Heart left ventricle (tissue), 16 donors: ENCODE results near the gene PPT1. TPM values are rescaled to one million over a fixed set of nuclear protein-coding genes. Genes with fewer than 3 reads are reported as not detected.

Experiments used
- ATAC-seq, 4 donors: fragments of 200-7000 bp; cut with Tn5 transposase; one replicate each; pipeline ENCODE4 v1.9.1; 2020 to 2022; ENCODE audit warnings: moderate library complexity in 4 of 4, mild to moderate bottlenecking in 3 of 4, moderate number of reproducible peaks in 1 of 4
- DNase-seq, 5 donors: peaks; one replicate each; pipeline ENCODE4 v3.0.0-alpha.2; 2020
- H3K27ac ChIP-seq, 12 donors: fragments of 200-600 bp; sonication (generic) in 4 of 12; one replicate each; pipeline versions ENCODE4 v1.5.0 to v1.8.0; 2016 to 2022; ENCODE audit warnings: mild to moderate bottlenecking in 2 of 12
- H3K27me3 ChIP-seq, 9 donors: fragments of 200-600 bp; sonication (generic) in 2 of 9; one replicate each; pipeline versions ENCODE4 v1.5.1 to v1.8.0; 2016 to 2022; ENCODE audit warnings: mild to moderate bottlenecking in 3 of 9
- H3K36me3 ChIP-seq, 9 donors: fragments of 200-600 bp; sonication (generic) in 2 of 9; one replicate each; pipeline versions ENCODE4 v1.5.0 to v1.8.0; 2018 to 2022; ENCODE audit warnings: mild to moderate bottlenecking in 2 of 9
- H3K4me1 ChIP-seq, 12 donors: fragments of 200-600 bp; sonication (generic) in 4 of 12; one replicate each; pipeline versions ENCODE4 v1.5.0 to v1.8.0; 2016 to 2022; ENCODE audit warnings: mild to moderate bottlenecking in 3 of 12
- H3K4me3 ChIP-seq, 12 donors: fragments of 200-600 bp; sonication (generic) in 4 of 12; one replicate each; pipeline versions ENCODE4 v1.5.0 to v1.8.0; 2017 to 2022; ENCODE audit warnings: mild to moderate bottlenecking in 9 of 12, moderate library complexity in 4 of 12
- H3K9me3 ChIP-seq, 12 donors: fragments of 200-600 bp; sonication (generic) in 4 of 12; one replicate each; pipeline versions ENCODE4 v1.5.0 to v1.8.0; 2016 to 2022; ENCODE audit warnings: mild to moderate bottlenecking in 1 of 12
- POLR2A ChIP-seq, 2 donors: fragments of 450-650 bp; IDR thresholded peaks; one replicate each; pipeline ENCODE4 v1.6.1; 2017; ENCODE audit warnings: antibody characterized with exemption in 2 of 2, mild to moderate bottlenecking in 2 of 2, moderate library complexity in 2 of 2
- WGBS, 4 donors: extraction: QIAGEN DNeasy Blood & Tissue Kit in 2 of 4; methylation state at CpG; one replicate each; pipeline versions ENCODE4 v1.1.5 to v1.1.7; 2013 to 2018; 5-methylcytosine and 5-hydroxymethylcytosine counted together
- intact Hi-C, 10 donors: fragments of 100-400 bp; cut with DNase I; formaldehyde crosslinking; loops; one replicate each; pipeline versions ENCODE4 v1.11.1 to v1.14.2; 2022
- polyA plus RNA-seq, 2 donors: library from polyadenylated mRNA; stranded (reverse); fragments of 200-250 nt; gene quantifications; one replicate each; pipeline ENCODE4 v1.2.3, GENCODE V29; 2013
- total RNA-seq, 9 donors: library from RNA; depleted of rRNA in 2 of 9; stranded (reverse); fragments of >200 nt in 2 of 9; fragmentation: NEBNext Ultra II Directional in 3 of 9; extraction: Animal tissue kit (Norgen Biotek cat#: 25700) in 3 of 9; gene quantifications; one replicate each; pipeline versions ENCODE4 v1.1.0 to v1.2.4, GENCODE V29; 2016 to 2023
- TF ChIP-seq, protein P1 (sequence below), 12 donors: fragments of 200-600 bp; sonication (generic) in 4 of 12; IDR thresholded peaks; one replicate each; pipeline versions ENCODE4 v1.5.0 to v1.8.0; 2018 to 2022; ENCODE audit warnings: antibody characterized with exemption in 12 of 12, mild to moderate bottlenecking in 5 of 12
- donor health status: ischemic (EF 13 %, LVEDD 7.1; RV severe dilation, severe dysfunction).
- donor health status: healthy with polysubstance abuse.
- donor health status: DM: no; HTN: yes; CAD: no.
- donor health status: DM: no; HTN: no; CAD: no.
- donor health status: ischemic (EF 25% LVEDD 6.9; RV normal size, moderate dysfunction).
- donor health status: ischemic (EF 25% LVEDD 5.7; RV mildly dilated, moderate dysfunction).
- donor health status: healthy.
- donor health status: DM: yes; HTN: yes; CAD: no.
- donor health status: ischemic (EF 35%, LVEDD 5.7; RV mildly dilated, moderate dysfunction).
- donor health status: nonischemic (EF 11% LVEDD 7.7; RV severe dilation, severe dysfunction).
- donor health status: DM: yes; HTN: yes; CAD: no.
- donor health status: PGD.
- donor health status: ischemic (EF 29% LVEDD 5.4; RV normal size, mild dysfunction).
- donor health status: nonischemic (EF 23%, LVEDD 6.1; RV moderate dilation, normal function).

Gene PPT1
- total and polyA plus RNA-seq, 11 donors, result 22.8 to 106 (median 38.6) TPM

DNA sequence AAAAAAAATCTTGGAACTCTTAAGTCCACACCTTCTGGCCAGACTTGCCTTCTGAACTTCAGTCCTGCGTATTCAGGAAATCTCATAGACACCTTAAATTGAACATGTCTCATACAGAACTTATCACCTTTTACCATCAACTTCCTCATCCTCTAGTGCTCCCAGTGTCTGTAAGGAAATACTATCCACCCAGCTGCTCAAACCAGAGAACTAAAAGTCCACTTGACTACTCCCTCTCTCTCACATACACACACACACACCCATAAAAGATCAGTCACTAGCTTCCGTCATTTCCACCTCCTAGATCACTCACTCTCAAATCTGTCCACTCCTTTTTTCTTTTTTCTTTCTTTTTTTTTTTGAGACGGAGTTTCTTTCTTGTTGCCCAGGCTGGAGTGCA, 67.4 kb downstream of the PPT1 start:
- intact Hi-C loops, result loop anchor here in 7 of 10 donors (5.0 to 10.0 kb wide), 6 partner anchors 55 to 212 kb away; partner anchors contain the start of gene MYCL (in 1 of the 7)
- 61 to 77% (median 69%) methylated on average over 3 of the region's 3 CpGs for WGBS, 4 donors
- H3K27me3 ChIP-seq, result no peaks in the 10 kb centered on the region
- DNase-seq, result no peak
- no peak overlapping the region for H3K4me3 ChIP-seq
- ATAC-seq, result peak in 1 of 4 donors; percentile 30
- no peak for TF ChIP-seq POLR2A (IDR thresholded peaks at IDR 0.05)
- TF ChIP-seq, protein P1, sequence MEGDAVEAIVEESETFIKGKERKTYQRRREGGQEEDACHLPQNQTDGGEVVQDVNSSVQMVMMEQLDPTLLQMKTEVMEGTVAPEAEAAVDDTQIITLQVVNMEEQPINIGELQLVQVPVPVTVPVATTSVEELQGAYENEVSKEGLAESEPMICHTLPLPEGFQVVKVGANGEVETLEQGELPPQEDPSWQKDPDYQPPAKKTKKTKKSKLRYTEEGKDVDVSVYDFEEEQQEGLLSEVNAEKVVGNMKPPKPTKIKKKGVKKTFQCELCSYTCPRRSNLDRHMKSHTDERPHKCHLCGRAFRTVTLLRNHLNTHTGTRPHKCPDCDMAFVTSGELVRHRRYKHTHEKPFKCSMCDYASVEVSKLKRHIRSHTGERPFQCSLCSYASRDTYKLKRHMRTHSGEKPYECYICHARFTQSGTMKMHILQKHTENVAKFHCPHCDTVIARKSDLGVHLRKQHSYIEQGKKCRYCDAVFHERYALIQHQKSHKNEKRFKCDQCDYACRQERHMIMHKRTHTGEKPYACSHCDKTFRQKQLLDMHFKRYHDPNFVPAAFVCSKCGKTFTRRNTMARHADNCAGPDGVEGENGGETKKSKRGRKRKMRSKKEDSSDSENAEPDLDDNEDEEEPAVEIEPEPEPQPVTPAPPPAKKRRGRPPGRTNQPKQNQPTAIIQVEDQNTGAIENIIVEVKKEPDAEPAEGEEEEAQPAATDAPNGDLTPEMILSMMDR (IDR thresholded peaks at IDR 0.05), result no peak
- peaks cover 0 to 5% (median 0%) of the 10 kb centered on the region in 12 donors for H3K9me3 ChIP-seq
- H3K36me3 ChIP-seq, result no peaks in the 10 kb centered on the region
- H3K27ac ChIP-seq, result no peak overlapping the region
- H3K4me1 ChIP-seq, result peaks cover 0 to 27% (median 0%) of the 10 kb centered on the region in 12 donors

- intact Hi-C loops, result no loop called here
- Histone ChIP-seq H3K36me3 (no peaks in the 10 kb centered on the region), H3K4me1 (peaks cover 0 to 17% (median 0%) of the 10 kb centered on the region in 12 donors), H3K27ac (no peak overlapping the region), H3K9me3 (peaks cover 0 to 21% (median 2%) of the 10 kb centered on the region in 12 donors), H3K27me3 (no peaks in the 10 kb centered on the region), H3K4me3 (no peak overlapping the region)
- ATAC-seq (no peak), DNase-seq (no peak)
- TF ChIP-seq, protein P1 (IDR thresholded peaks at IDR 0.05), result no peak
- no peak for TF ChIP-seq POLR2A (IDR thresholded peaks at IDR 0.05)
These were observed 69.4 kb downstream of the PPT1 start for GRCh38 chr1:40027647-40028046.

GRCh38 chr1:40024671-40025070, 72.4 kb downstream of the PPT1 start:
- TF ChIP-seq, protein P1 (IDR thresholded peaks at IDR 0.05), result no peak
- no peak for TF ChIP-seq POLR2A (IDR thresholded peaks at IDR 0.05)
- Histone ChIP-seq H3K9me3 (peaks cover 0 to 21% (median 2%) of the 10 kb centered on the region in 12 donors), H3K4me1 (peaks cover 0 to 3% (median 0%) of the 10 kb centered on the region in 12 donors), H3K27me3 (no peaks in the 10 kb centered on the region), H3K27ac (no peak overlapping the region), H3K4me3 (no peak overlapping the region), H3K36me3 (no peaks in the 10 kb centered on the region)
- no peak for ATAC-seq
- DNase-seq, result no peak
- intact Hi-C loops, result no loop called here
- WGBS, 4 donors, result 59 to 72% (median 68%) methylated on average over 2 of the region's 2 CpGs

GRCh38 chr1:40023379-40023944, 73.6 kb downstream of the PPT1 start:
- DNase-seq, result no peak
- TF ChIP-seq, protein P1 (IDR thresholded peaks at IDR 0.05), result no peak
- no peak for TF ChIP-seq POLR2A (IDR thresholded peaks at IDR 0.05)
- Histone ChIP-seq H3K4me3 (no peak overlapping the region), H3K27me3 (no peaks in the 10 kb centered on the region), H3K36me3 (no peaks in the 10 kb centered on the region), H3K27ac (no peak overlapping the region), H3K4me1 (no peaks in the 10 kb centered on the region), H3K9me3 (peaks cover 0 to 21% (median 2%) of the 10 kb centered on the region in 12 donors)
- intact Hi-C loops, result no loop called here
- no peak for ATAC-seq
- WGBS, 4 donors, result 73 to 80% (median 77%) methylated on average over 4 of the region's 4 CpGs

Other genes with a start within 250 kb of the PPT1 start
- 10 to 100 TPM; 15.0 to 19.0 (median 17.2) TPM for gene TRIT1, start 213.7 kb downstream of the PPT1 start, total RNA-seq
- gene TRIT1, start 213.7 kb downstream of the PPT1 start, polyA plus RNA-seq, result 10 to 100 TPM; 13.6 to 14.0 TPM
- 1 to 10 TPM in 3 of 9 donors, under 1 TPM in 6; 0.27 to 3.0 (median 0.75) TPM for gene MYCL, start 195.3 kb downstream of the PPT1 start, total RNA-seq
- gene MYCL, start 195.3 kb downstream of the PPT1 start, polyA plus RNA-seq, result under 1 TPM; 0.15 to 0.53 TPM
- 1 to 10 TPM in 4 of 9 donors, under 1 TPM in 5; 0.23 to 4.2 (median 0.96) TPM for gene MFSD2A, start 142.1 kb downstream of the PPT1 start, total RNA-seq
- 10 to 100 TPM in 1 of 2 donors, under 1 TPM in 1; 0.11 to 12.7 TPM for gene MFSD2A, start 142.1 kb downstream of the PPT1 start, polyA plus RNA-seq
- 100 to 1,000 TPM in 3 of 9 donors, 10 to 100 TPM in 6; 52.1 to 249 (median 69.9) TPM for gene CAP1, start 56.5 kb downstream of the PPT1 start, total RNA-seq
- 100 to 1,000 TPM in 1 of 2 donors, 10 to 100 TPM in 1; 23.8 to 118 TPM for gene CAP1, start 56.5 kb downstream of the PPT1 start, polyA plus RNA-seq
- 10 to 100 TPM in 8 of 9 donors, 1 to 10 TPM in 1; 9.1 to 14.5 (median 12.3) TPM for gene RLF, start 64.1 kb upstream of the PPT1 start, total RNA-seq
- gene RLF, start 64.1 kb upstream of the PPT1 start, polyA plus RNA-seq, result 1 to 10 TPM; 2.7 to 8.0 TPM
- not detected for gene TMCO2, start 150.7 kb upstream of the PPT1 start, total RNA-seq
- gene TMCO2, start 150.7 kb upstream of the PPT1 start, polyA plus RNA-seq, result not detected
- gene ZMPSTE24, start 161.0 kb upstream of the PPT1 start, total RNA-seq, result 10 to 100 TPM; 26.6 to 43.4 (median 31.7) TPM
- gene ZMPSTE24, start 161.0 kb upstream of the PPT1 start, polyA plus RNA-seq, result 10 to 100 TPM; 20.3 to 45.8 TPM
- gene COL9A2, start 220.0 kb upstream of the PPT1 start, total RNA-seq, result 1 to 10 TPM in 1 of 9 donors, under 1 TPM in 7, not detected in 1; 0.14 to 1.4 (median 0.50) TPM
- gene COL9A2, start 220.0 kb upstream of the PPT1 start, polyA plus RNA-seq, result under 1 TPM; 0.26 to 0.91 TPM